GM12873 (cell line): Measurements from ENCODE around the gene XPNPEP3.

Source experiments
- TF ChIP-seq, protein P1 (sequence below): IDR thresholded peaks from 2 replicates; pipeline ENCODE4 v1.5.1; 2012; ENCODE audit warnings: low read depth, mild to moderate bottlenecking, moderate library complexity, low read length, control low read depth; ENCODE audit not compliant: insufficient read depth; ENCODE audit errors: missing control alignments

Gene XPNPEP3

DNA sequence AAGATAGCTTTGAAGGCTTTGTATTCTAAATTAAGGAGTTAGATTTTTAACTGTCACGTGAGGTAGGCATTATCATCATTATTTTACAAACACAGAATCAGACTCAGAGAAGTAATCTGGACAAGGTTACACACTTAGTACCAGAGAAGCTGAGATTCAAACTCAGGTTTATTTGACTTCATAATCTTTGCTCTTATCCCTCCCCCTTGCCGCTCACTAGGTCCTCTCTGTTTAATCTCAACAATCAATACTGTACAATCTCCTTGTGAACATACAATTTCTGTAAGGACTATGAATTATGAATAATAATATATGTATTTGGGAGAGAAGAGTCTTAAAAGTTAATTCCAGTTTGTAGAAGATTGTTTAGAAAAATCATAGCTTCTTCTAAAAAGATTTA, 10.2 kb downstream of the XPNPEP3 start:
- TF ChIP-seq, protein P1, sequence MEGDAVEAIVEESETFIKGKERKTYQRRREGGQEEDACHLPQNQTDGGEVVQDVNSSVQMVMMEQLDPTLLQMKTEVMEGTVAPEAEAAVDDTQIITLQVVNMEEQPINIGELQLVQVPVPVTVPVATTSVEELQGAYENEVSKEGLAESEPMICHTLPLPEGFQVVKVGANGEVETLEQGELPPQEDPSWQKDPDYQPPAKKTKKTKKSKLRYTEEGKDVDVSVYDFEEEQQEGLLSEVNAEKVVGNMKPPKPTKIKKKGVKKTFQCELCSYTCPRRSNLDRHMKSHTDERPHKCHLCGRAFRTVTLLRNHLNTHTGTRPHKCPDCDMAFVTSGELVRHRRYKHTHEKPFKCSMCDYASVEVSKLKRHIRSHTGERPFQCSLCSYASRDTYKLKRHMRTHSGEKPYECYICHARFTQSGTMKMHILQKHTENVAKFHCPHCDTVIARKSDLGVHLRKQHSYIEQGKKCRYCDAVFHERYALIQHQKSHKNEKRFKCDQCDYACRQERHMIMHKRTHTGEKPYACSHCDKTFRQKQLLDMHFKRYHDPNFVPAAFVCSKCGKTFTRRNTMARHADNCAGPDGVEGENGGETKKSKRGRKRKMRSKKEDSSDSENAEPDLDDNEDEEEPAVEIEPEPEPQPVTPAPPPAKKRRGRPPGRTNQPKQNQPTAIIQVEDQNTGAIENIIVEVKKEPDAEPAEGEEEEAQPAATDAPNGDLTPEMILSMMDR, result no peak

DNA sequence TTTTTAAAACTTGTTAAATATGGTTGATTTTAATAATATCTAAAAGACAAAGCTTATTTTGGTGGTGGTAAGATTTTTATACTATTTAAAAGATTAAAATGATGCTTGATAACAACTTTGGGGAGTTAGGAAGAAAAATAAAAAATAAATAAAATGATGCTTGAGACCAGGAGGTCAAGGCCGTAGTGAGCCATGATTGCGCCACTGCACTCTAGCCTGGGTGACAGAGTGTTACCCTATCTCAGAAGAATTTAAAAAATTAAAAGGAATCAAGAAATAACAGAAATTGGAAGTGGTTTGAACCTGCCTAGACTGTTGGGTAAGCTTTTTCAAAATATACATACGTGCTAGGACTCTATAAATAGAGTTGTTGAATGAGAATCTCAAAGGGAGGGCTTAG, 17.1 kb downstream of the XPNPEP3 start:
- TF ChIP-seq, protein P1, result no peak

DNA sequence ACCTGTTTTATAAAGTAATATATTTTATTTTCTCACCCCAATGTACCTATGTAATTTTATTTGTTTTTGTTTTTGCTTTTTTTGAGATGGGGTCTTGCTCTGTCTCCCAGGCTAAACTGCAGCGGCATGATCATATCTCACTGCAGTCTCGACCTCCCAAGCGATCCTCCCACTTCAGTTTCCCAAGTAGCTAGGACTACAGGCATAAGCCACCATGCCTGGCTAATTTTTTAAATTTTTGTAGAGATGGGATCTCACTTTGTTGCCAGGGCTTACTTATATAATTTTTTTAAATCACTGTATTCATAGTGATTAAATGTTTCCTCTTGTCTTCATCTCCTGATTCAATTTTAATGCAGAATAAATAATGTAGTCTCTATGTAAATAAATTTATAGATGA, 18.2 kb downstream of the XPNPEP3 start:
- TF ChIP-seq, protein P1, result no peak

DNA sequence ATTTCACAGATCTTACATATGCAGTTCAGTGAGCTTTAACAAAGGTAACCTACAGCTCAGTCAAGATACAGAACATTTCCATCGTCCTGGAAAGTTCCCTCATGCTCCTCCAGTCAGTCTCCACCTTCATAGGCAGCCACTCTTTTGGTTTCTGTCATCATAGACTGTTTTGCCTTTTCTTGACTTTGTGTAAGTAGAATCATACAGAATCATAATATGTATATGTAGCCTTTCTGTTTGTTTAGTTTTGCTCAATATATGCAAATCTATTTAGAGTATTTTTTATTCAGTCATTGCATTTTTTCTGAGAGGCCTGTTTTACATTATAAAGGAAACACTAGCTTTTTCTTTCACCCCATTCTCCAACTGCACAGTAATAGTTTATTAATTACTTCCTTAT, 20.0 kb downstream of the XPNPEP3 start:
- TF ChIP-seq, protein P1, result no peak

DNA sequence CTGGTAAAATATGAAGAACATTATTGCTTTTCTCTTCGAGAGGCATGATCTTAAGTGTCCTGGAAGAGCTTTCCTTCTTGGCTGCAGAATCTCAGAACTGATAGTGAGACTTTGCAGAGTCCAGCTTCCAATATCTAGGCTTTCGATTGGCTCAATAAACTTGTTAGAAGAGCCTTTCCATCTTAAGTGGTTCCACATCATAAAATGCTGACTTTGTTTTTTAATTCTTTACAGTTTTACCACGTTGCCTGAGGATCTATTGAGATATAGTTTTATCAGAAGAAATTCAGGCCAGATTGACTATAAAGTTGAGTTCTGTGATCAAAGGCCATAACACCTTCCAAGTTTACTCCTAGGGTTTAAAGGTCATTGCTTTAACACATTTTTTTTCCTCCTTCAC, 20.5 kb downstream of the XPNPEP3 start:
- TF ChIP-seq, protein P1, result no peak

DNA sequence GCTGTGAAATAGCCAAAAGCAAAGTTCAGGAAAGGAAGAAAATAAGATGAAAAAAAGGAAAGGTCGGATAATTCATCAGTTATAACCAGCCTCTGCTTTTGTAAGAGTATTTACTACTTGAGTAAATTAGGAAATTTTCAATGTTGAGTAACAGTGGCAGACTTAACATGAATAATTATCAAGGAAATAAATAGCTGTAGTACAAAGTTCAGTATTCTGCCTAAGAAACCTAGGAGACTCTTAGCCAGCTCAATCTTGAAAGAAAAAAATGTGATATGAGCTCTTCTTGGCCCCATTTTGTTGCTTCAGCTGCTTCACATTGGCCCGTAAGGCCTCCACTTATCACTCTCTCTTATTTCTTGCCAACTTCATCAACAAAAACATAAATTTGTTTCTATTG, 22.0 kb downstream of the XPNPEP3 start:
- TF ChIP-seq, protein P1, result no peak

DNA sequence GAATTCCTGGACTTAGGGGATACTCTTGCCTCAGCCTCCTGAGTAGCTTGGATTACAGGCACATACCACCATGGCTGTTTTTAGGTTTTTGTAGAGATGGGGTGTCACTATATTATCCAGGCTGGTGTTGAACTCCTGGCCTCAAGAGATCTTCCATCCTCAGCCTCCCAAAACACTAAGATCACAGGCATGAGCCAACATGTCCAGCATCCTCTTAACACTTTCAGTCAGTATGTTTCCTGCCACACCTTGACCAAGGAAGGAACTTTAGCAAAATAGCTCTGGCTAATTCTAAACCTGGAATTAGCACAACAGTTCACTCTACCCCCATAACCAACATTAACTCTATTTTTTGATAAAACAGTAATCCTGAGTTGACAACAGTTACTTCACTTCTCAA, 32.2 kb downstream of the XPNPEP3 start:
- TF ChIP-seq, protein P1, result no peak
